ENCODE data around the gene HOXC6.

The HOXC6 gene

DNA sequence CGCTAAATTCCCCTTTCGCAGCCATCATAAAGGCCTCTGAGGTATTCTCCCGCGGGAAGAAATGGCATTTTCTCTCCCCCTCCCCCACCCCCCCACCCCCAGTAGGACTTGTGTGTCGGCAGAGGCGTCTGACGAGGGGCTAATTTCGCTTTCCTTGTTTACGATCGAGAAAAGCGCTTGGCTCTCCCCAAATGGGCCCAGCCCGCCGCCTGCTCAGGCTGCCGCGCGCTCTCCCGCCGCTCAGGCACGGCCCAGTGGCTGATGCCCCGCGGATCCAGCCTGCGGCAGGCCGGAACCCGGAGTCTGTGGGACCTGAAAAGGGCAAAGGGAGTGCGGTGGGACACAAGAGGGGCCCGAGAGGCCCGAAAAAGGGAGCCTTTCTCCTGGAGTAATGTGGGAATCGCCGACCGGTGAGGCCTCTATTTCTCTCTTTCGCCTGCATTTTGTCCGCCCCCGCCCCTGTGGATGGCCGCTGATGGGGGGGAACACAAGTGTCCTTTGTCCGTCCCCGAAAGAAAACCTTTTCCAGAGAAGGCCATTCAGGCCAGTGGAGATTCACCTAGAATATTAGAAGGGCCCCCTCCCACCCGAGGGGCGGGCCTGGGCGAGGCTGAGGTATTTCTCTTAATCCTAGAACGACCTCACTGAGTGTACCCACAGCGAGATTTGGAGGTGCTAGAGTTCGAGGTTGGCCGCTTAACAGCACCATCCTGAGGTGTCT, 9.0 kb upstream of the HOXC6 start:
- Histone ChIP-seq H3K4me1 (ENCODE audit: control insufficient read depth, insufficient read depth, low read length) (peaks cover 62% of the 10 kb centered on the region), H3K36me3 (ENCODE audit: control insufficient read depth in 2 of 2, insufficient read depth in 1 of 2, low read length in 2 of 2) (no peaks in the 10 kb centered on the region), H3K9me3 (ENCODE audit: control insufficient read depth, insufficient read depth, low read depth, low read length) (no peaks in the 10 kb centered on the region), H3K4me3 (ENCODE audit: low read depth, low read length) (peak overlapping the region; percentile 81), H3K27ac (ENCODE audit: extremely low read depth, low read depth, low read length) (peak overlapping the region; percentile 100)
- TF ChIP-seq ZSCAN30 (tag by site-specific recombination; IDR thresholded peaks at IDR 0.05): 0 out of 2 replicates have a peak, but pooled peaks have one; percentile 15
- 0 out of 2 replicates have a peak, but pooled peaks have one; percentile 6 for TF ChIP-seq ZNF596 (tag by site-specific recombination; IDR thresholded peaks at IDR 0.05)
- peak; percentile 28; the same call in 1 of the 2 replicates for TF ChIP-seq ZNF660 (tag by site-specific recombination; IDR thresholded peaks at IDR 0.05)
- no peak for TF ChIP-seq ZNF785 (tag by site-specific recombination; IDR thresholded peaks at IDR 0.05)
- peak; percentile 41; the same call in 1 of the 2 replicates for TF ChIP-seq SP3 (tag by site-specific recombination; IDR thresholded peaks at IDR 0.05)
- TF ChIP-seq ZBTB7A (tag by site-specific recombination; IDR thresholded peaks at IDR 0.05; ENCODE audit: low read depth): peak; percentile 52; the same call in 1 of the 2 replicates
- TF ChIP-seq OSR2 (tag by site-specific recombination; IDR thresholded peaks at IDR 0.05): no peak
- TF ChIP-seq ZNF335 (tag by site-specific recombination; conservative IDR thresholded peaks at IDR 0.05): peak; percentile 49
- TF ChIP-seq SP2 (tag by site-specific recombination; IDR thresholded peaks at IDR 0.05): peak; percentile 39; the same call in 1 of the 2 replicates
- TF ChIP-seq IKZF3 (tag by site-specific recombination; IDR thresholded peaks at IDR 0.05): peak; percentile 6; the same call in 1 of the 2 replicates
- peak; percentile 14; the same call in 1 of the 2 replicates for TF ChIP-seq ZFP69B (tag by site-specific recombination; IDR thresholded peaks at IDR 0.05)
- TF ChIP-seq YY1 (tag by site-specific recombination; IDR thresholded peaks at IDR 0.05): 0 out of 2 replicates have a peak, but pooled peaks have one; percentile 19
- TF ChIP-seq, protein P1, sequence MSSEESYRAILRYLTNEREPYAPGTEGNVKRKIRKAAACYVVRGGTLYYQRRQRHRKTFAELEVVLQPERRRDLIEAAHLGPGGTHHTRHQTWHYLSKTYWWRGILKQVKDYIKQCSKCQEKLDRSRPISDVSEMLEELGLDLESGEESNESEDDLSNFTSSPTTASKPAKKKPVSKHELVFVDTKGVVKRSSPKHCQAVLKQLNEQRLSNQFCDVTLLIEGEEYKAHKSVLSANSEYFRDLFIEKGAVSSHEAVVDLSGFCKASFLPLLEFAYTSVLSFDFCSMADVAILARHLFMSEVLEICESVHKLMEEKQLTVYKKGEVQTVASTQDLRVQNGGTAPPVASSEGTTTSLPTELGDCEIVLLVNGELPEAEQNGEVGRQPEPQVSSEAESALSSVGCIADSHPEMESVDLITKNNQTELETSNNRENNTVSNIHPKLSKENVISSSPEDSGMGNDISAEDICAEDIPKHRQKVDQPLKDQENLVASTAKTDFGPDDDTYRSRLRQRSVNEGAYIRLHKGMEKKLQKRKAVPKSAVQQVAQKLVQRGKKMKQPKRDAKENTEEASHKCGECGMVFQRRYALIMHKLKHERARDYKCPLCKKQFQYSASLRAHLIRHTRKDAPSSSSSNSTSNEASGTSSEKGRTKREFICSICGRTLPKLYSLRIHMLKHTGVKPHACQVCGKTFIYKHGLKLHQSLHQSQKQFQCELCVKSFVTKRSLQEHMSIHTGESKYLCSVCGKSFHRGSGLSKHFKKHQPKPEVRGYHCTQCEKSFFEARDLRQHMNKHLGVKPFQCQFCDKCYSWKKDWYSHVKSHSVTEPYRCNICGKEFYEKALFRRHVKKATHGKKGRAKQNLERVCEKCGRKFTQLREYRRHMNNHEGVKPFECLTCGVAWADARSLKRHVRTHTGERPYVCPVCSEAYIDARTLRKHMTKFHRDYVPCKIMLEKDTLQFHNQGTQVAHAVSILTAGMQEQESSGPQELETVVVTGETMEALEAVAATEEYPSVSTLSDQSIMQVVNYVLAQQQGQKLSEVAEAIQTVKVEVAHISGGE (tag by site-specific recombination; conservative IDR thresholded peaks at IDR 0.05; ENCODE audit: low read depth): peak; percentile 56; the same call in 1 of the 2 replicates
- no peak for TF ChIP-seq ZNF211 (tag by site-specific recombination; IDR thresholded peaks at IDR 0.05; ENCODE audit: low read depth)
- no peak for TF ChIP-seq YY2 (tag by site-specific recombination; IDR thresholded peaks at IDR 0.05)
- no peak for TF ChIP-seq ZNF558 (tag by site-specific recombination; IDR thresholded peaks at IDR 0.05)
- TF ChIP-seq KLF10 (tag by site-specific recombination; IDR thresholded peaks at IDR 0.05): no peak
- peak; percentile 25; the same call in 1 of the 2 replicates for TF ChIP-seq ZNF629 (tag by site-specific recombination; IDR thresholded peaks at IDR 0.05)
- TF ChIP-seq, protein P2, sequence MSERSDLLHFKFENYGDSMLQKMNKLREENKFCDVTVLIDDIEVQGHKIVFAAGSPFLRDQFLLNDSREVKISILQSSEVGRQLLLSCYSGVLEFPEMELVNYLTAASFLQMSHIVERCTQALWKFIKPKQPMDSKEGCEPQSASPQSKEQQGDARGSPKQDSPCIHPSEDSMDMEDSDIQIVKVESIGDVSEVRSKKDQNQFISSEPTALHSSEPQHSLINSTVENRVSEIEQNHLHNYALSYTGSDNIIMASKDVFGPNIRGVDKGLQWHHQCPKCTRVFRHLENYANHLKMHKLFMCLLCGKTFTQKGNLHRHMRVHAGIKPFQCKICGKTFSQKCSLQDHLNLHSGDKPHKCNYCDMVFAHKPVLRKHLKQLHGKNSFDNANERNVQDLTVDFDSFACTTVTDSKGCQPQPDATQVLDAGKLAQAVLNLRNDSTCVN (tag by site-specific recombination; optimal IDR thresholded peaks at IDR 0.05): peak; percentile 39
- peak; percentile 39; the same call in 1 of the 2 replicates for TF ChIP-seq GLIS2 (tag by site-specific recombination; IDR thresholded peaks at IDR 0.05)
- TF ChIP-seq KLF1 (tag by site-specific recombination; IDR thresholded peaks at IDR 0.05): peak; percentile 59
- TF ChIP-seq, protein P3, sequence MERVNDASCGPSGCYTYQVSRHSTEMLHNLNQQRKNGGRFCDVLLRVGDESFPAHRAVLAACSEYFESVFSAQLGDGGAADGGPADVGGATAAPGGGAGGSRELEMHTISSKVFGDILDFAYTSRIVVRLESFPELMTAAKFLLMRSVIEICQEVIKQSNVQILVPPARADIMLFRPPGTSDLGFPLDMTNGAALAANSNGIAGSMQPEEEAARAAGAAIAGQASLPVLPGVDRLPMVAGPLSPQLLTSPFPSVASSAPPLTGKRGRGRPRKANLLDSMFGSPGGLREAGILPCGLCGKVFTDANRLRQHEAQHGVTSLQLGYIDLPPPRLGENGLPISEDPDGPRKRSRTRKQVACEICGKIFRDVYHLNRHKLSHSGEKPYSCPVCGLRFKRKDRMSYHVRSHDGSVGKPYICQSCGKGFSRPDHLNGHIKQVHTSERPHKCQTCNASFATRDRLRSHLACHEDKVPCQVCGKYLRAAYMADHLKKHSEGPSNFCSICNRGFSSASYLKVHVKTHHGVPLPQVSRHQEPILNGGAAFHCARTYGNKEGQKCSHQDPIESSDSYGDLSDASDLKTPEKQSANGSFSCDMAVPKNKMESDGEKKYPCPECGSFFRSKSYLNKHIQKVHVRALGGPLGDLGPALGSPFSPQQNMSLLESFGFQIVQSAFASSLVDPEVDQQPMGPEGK (tag by site-specific recombination; IDR thresholded peaks at IDR 0.05): peak; percentile 50
- peak; percentile 89 for TF ChIP-seq ZBTB8A (tag by site-specific recombination; IDR thresholded peaks at IDR 0.05)
- ChIA-PET POLR2A (no interaction called here), CTCF (interaction anchor here (0.6 kb wide), 1 partner anchor 170 kb away, joined by 3 read pairs; no protein-coding TSS in a partner anchor)
